ENCODE results near the gene ATG7. TPM values are rescaled to one million over a fixed set of nuclear protein-coding genes. Genes with fewer than 3 reads are reported as not detected.

Gene ATG7
- total and polyA plus RNA-seq, 10 of the 15 experiments (the other 5 are each of a cell fraction or from before 2014, with no cell fraction given), result 13.5 to 49.5 (median 26.4) TPM

DNA sequence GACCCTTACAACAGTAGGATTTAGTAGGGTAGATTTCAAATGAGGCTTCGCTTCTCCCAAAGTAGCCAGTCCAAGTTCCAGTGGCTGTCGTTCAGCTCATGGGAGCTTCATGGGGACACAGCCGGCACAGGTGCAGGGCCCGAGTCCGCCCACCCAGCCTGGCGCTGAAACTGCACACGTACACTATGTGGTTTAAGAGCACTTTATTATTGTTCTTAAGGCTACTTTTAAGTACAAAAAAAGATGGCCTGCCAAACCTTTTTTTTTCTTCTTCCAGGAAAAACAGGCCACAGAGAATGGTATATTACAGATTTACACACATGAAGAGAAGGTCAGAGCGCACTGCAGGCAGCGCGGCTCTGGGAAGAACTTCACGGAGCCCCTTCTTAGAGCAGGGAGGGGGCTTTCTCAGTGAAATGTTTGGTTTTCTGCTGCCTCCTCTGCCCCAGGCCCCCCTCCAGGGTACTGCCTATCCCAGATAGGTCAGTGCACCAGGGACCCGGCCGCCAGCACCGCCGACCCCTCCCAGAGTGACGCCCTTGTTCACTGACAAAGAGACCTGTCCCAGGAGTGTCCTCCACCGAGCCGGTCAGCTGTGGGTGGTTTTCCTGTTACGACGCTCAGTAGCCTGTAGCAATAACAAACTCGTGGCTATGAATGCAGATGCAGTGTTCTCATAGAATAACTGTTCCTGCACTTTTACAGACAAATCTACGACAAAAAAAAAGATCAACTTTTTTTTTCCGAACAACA, 283.9 kb downstream of the ATG7 start:
- CTCF ChIA-PET, result interaction anchor here (1.5 kb wide), 1 partner anchor 88 kb away, joined by 7 read pairs; the partner anchor contains the start of gene VGLL4
- H3K36me3 ChIP-seq (ENCODE audit: control insufficient read depth in 2 of 2, insufficient read depth in 2 of 2, low read length in 1 of 2), result peaks cover 7 to 31% of the 10 kb centered on the region in 2 experiments
- intact Hi-C loops (cut with micrococcal nuclease; ENCODE audit: unreplicated experiment), result no loop called here

More for the DNA sequence above, 283.9 kb downstream of the ATG7 start:
- FAIRE-seq, result no peak
- WGBS (ENCODE audit: insufficient coverage, insufficient replicate concordance, low lambda C conversion rate, missing lambda C conversion rate), result 97% methylated on average over 23 of the region's 23 CpGs
- Histone ChIP-seq H3K27ac (ENCODE audit: control insufficient read depth, insufficient read depth) (no peak overlapping the region), H3K4me2 (ENCODE audit: control insufficient read depth, insufficient read depth) (no peak overlapping the region), H3K27me3 (replicated peaks in 1 of 2; ENCODE audit: control insufficient read depth in 2 of 2, insufficient read depth in 2 of 2, low read length in 1 of 2) (no peaks in the 10 kb centered on the region), H3K4me3 (no peak overlapping the region), H4K20me1 (ENCODE audit: control insufficient read depth, insufficient read depth) (no peaks in the 10 kb centered on the region; the same call in 1 of the 2 replicates), H3K9me3 (replicated peaks; ENCODE audit: control insufficient read depth, insufficient read depth, low read length) (no peaks in the 10 kb centered on the region), H3K79me2 (ENCODE audit: control insufficient read depth, insufficient read depth, low read length) (no peaks in the 10 kb centered on the region), H2AFZ (ENCODE audit: control insufficient read depth, low read depth, low read length) (no peak overlapping the region), H3K9ac (ENCODE audit: control insufficient read depth, insufficient read depth, low read length) (no peak overlapping the region), H3K4me1 (ENCODE audit: control insufficient read depth, insufficient read depth, low read length) (no peaks in the 10 kb centered on the region)
- SMC1A ChIA-PET (ENCODE audit: uncharacterized antibody, unreplicated experiment), result interaction anchor here (1.3 kb wide), 1 partner anchor 93 kb away, joined by 3 read pairs; no protein-coding TSS in a partner anchor
- TF ChIP-seq, protein P1, sequence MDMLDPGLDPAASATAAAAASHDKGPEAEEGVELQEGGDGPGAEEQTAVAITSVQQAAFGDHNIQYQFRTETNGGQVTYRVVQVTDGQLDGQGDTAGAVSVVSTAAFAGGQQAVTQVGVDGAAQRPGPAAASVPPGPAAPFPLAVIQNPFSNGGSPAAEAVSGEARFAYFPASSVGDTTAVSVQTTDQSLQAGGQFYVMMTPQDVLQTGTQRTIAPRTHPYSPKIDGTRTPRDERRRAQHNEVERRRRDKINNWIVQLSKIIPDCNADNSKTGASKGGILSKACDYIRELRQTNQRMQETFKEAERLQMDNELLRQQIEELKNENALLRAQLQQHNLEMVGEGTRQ (IDR thresholded peaks at IDR 0.05; ENCODE audit: borderline replicate concordance, low read depth, low read length), result no peak
- no peak for TF ChIP-seq NR2F1 (conservative IDR thresholded peaks at IDR 0.05)
- TF ChIP-seq, protein P2, sequence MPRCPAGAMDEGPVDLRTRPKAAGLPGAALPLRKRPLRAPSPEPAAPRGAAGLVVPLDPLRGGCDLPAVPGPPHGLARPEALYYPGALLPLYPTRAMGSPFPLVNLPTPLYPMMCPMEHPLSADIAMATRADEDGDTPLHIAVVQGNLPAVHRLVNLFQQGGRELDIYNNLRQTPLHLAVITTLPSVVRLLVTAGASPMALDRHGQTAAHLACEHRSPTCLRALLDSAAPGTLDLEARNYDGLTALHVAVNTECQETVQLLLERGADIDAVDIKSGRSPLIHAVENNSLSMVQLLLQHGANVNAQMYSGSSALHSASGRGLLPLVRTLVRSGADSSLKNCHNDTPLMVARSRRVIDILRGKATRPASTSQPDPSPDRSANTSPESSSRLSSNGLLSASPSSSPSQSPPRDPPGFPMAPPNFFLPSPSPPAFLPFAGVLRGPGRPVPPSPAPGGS (IDR thresholded peaks at IDR 0.05; ENCODE audit: borderline replicate concordance, insufficient read depth, low read depth, low read length, poor library complexity, severe bottlenecking), result no peak
- TF ChIP-seq, protein P3, sequence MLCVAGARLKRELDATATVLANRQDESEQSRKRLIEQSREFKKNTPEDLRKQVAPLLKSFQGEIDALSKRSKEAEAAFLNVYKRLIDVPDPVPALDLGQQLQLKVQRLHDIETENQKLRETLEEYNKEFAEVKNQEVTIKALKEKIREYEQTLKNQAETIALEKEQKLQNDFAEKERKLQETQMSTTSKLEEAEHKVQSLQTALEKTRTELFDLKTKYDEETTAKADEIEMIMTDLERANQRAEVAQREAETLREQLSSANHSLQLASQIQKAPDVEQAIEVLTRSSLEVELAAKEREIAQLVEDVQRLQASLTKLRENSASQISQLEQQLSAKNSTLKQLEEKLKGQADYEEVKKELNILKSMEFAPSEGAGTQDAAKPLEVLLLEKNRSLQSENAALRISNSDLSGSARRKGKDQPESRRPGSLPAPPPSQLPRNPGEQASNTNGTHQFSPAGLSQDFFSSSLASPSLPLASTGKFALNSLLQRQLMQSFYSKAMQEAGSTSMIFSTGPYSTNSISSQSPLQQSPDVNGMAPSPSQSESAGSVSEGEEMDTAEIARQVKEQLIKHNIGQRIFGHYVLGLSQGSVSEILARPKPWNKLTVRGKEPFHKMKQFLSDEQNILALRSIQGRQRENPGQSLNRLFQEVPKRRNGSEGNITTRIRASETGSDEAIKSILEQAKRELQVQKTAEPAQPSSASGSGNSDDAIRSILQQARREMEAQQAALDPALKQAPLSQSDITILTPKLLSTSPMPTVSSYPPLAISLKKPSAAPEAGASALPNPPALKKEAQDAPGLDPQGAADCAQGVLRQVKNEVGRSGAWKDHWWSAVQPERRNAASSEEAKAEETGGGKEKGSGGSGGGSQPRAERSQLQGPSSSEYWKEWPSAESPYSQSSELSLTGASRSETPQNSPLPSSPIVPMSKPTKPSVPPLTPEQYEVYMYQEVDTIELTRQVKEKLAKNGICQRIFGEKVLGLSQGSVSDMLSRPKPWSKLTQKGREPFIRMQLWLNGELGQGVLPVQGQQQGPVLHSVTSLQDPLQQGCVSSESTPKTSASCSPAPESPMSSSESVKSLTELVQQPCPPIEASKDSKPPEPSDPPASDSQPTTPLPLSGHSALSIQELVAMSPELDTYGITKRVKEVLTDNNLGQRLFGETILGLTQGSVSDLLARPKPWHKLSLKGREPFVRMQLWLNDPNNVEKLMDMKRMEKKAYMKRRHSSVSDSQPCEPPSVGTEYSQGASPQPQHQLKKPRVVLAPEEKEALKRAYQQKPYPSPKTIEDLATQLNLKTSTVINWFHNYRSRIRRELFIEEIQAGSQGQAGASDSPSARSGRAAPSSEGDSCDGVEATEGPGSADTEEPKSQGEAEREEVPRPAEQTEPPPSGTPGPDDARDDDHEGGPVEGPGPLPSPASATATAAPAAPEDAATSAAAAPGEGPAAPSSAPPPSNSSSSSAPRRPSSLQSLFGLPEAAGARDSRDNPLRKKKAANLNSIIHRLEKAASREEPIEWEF (IDR thresholded peaks at IDR 0.05; ENCODE audit: insufficient replicate concordance, low read depth, low read length), result no peak
- TF ChIP-seq, protein P4, sequence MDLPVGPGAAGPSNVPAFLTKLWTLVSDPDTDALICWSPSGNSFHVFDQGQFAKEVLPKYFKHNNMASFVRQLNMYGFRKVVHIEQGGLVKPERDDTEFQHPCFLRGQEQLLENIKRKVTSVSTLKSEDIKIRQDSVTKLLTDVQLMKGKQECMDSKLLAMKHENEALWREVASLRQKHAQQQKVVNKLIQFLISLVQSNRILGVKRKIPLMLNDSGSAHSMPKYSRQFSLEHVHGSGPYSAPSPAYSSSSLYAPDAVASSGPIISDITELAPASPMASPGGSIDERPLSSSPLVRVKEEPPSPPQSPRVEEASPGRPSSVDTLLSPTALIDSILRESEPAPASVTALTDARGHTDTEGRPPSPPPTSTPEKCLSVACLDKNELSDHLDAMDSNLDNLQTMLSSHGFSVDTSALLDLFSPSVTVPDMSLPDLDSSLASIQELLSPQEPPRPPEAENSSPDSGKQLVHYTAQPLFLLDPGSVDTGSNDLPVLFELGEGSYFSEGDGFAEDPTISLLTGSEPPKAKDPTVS (IDR thresholded peaks at IDR 0.05; ENCODE audit: low read depth, low read length), result no peak
- TF ChIP-seq STAT1 (conservative IDR thresholded peaks at IDR 0.05), result no peak
- TF ChIP-seq, protein P5, sequence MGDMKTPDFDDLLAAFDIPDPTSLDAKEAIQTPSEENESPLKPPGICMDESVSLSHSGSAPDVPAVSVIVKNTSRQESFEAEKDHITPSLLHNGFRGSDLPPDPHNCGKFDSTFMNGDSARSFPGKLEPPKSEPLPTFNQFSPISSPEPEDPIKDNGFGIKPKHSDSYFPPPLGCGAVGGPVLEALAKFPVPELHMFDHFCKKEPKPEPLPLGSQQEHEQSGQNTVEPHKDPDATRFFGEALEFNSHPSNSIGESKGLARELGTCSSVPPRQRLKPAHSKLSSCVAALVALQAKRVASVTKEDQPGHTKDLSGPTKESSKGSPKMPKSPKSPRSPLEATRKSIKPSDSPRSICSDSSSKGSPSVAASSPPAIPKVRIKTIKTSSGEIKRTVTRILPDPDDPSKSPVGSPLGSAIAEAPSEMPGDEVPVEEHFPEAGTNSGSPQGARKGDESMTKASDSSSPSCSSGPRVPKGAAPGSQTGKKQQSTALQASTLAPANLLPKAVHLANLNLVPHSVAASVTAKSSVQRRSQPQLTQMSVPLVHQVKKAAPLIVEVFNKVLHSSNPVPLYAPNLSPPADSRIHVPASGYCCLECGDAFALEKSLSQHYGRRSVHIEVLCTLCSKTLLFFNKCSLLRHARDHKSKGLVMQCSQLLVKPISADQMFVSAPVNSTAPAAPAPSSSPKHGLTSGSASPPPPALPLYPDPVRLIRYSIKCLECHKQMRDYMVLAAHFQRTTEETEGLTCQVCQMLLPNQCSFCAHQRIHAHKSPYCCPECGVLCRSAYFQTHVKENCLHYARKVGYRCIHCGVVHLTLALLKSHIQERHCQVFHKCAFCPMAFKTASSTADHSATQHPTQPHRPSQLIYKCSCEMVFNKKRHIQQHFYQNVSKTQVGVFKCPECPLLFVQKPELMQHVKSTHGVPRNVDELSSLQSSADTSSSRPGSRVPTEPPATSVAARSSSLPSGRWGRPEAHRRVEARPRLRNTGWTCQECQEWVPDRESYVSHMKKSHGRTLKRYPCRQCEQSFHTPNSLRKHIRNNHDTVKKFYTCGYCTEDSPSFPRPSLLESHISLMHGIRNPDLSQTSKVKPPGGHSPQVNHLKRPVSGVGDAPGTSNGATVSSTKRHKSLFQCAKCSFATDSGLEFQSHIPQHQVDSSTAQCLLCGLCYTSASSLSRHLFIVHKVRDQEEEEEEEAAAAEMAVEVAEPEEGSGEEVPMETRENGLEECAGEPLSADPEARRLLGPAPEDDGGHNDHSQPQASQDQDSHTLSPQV (IDR thresholded peaks at IDR 0.05), result no peak
- RAD21 ChIA-PET (ENCODE audit: unreplicated experiment), result interaction anchor here (1.6 kb wide), 1 partner anchor 70 kb away, joined by 3 read pairs; no protein-coding TSS in a partner anchor
- POLR2A ChIA-PET, result interaction anchor here (0.9 kb wide), 1 partner anchor 17 kb away, joined by 3 read pairs; no protein-coding TSS in a partner anchor
- no TSS peak for BruUV-seq (replicated peaks)
- ATAC-seq, result no peak
- in situ Hi-C loops (cut with MboI), result no loop called here
- no peak for DNase-seq (ENCODE audit: low read depth, low spot score)
